GM21381 (cell line): ENCODE results near the gene SLC9A3.
"Not testable (repeated sequence)": the region's sequence is repeated elsewhere in the genome, so short reads cannot be mapped to it uniquely, and the experiment has no call there.

Experiments
- ATAC-seq: cut with Tn5 transposase; IDR thresholded peaks from one replicate; pipeline ENCODE4 v1.9.1; 2021; ENCODE audit warnings: mild to moderate bottlenecking, moderate library complexity; ENCODE audit not compliant: unreplicated experiment

Gene SLC9A3

GRCh38 chr5:511476-511875 lies 12.8 kb downstream of the SLC9A3 start:
- ATAC-seq, result no peak

- no peak for ATAC-seq
Observed at GRCh38 chr5:510521-510920, 13.7 kb downstream of the SLC9A3 start.

GRCh38 chr5:509611-510185 lies 14.6 kb downstream of the SLC9A3 start:
- no peak for ATAC-seq

- ATAC-seq, result not testable (repeated sequence)
Observed at GRCh38 chr5:507986-508575, 16.2 kb downstream of the SLC9A3 start.

- no peak for ATAC-seq
Observed at GRCh38 chr5:505951-506525, 18.2 kb downstream of the SLC9A3 start.

GRCh38 chr5:504326-505154 lies 19.7 kb downstream of the SLC9A3 start:
- ATAC-seq, result no peak

- ATAC-seq, result no peak
Observed at GRCh38 chr5:502325-503079, 21.7 kb downstream of the SLC9A3 start.

GRCh38 chr5:501831-502184 lies 22.4 kb downstream of the SLC9A3 start:
- ATAC-seq, result no peak

- ATAC-seq, result no peak
Observed at GRCh38 chr5:501105-501830, 23.0 kb downstream of the SLC9A3 start.

- no peak for ATAC-seq
Observed at GRCh38 chr5:500491-500890, 23.8 kb downstream of the SLC9A3 start.

- ATAC-seq, result no peak
Observed at GRCh38 chr5:499233-500209, 24.7 kb downstream of the SLC9A3 start.

GRCh38 chr5:497871-498509 lies 26.3 kb downstream of the SLC9A3 start:
- no peak for ATAC-seq

GRCh38 chr5:497090-497700 lies 27.1 kb downstream of the SLC9A3 start:
- ATAC-seq, result no peak

GRCh38 chr5:496028-496427 lies 28.2 kb downstream of the SLC9A3 start:
- no peak for ATAC-seq

- no peak for ATAC-seq
Observed at GRCh38 chr5:494667-495255, 29.5 kb downstream of the SLC9A3 start.

- ATAC-seq, result no peak
Observed at GRCh38 chr5:493758-494157, 30.5 kb downstream of the SLC9A3 start.

GRCh38 chr5:493119-493701 lies 31.0 kb downstream of the SLC9A3 start:
- ATAC-seq, result no peak
